Activated CD4-positive, alpha-beta T cell treated with anti-CD3 and anti-CD28 coated beads, Interleukin-2, amount 50 U/mL, for 1 hour (primary cell): ENCODE results near the gene FLT3LG.

ENCODE experiments used
- DNase-seq: peaks from one replicate; pipeline ENCODE4 v3.0.0-alpha.2; 2020

The FLT3LG gene

GRCh38 chr19:49473868-49474541 is at the start of gene FLT3LG:
FLT3LG (plus strand) TSS chr19:49474215; CDS start chr19:49474640, 425 bp downstream.
- peak; percentile 89 for DNase-seq

- no peak for DNase-seq
These were observed 48.8 kb upstream of the FLT3LG start, which contains the start of gene GFY for GRCh38 chr19:49425178-49425577. GFY (plus strand) TSS chr19:49425388; CDS start chr19:49426431, 1,043 bp downstream.

GRCh38 chr19:49425922-49426592 is 48.0 kb upstream of the FLT3LG start:
- no peak for DNase-seq

GRCh38 chr19:49427339-49427738 is 46.7 kb upstream of the FLT3LG start:
- DNase-seq, result no peak

GRCh38 chr19:49427855-49428546 is 46.0 kb upstream of the FLT3LG start:
- no peak for DNase-seq

- no peak for DNase-seq
These were observed 45.2 kb upstream of the FLT3LG start for GRCh38 chr19:49428547-49429451.

GRCh38 chr19:49430172-49430677 is 43.8 kb upstream of the FLT3LG start:
- DNase-seq, result no peak

- DNase-seq, result no peak
These were observed 43.2 kb upstream of the FLT3LG start for GRCh38 chr19:49430678-49431329.

GRCh38 chr19:49431330-49431749 is 42.7 kb upstream of the FLT3LG start:
- DNase-seq, result no peak

GRCh38 chr19:49432141-49433073 is 41.6 kb upstream of the FLT3LG start:
- no peak for DNase-seq

- no peak for DNase-seq
These were observed 40.6 kb upstream of the FLT3LG start for GRCh38 chr19:49433240-49433901.

- no peak for DNase-seq
These were observed 39.0 kb upstream of the FLT3LG start for GRCh38 chr19:49434907-49435583.

- no peak for DNase-seq
These were observed 38.3 kb upstream of the FLT3LG start for GRCh38 chr19:49435670-49436069.

GRCh38 chr19:49436381-49437017 is 37.5 kb upstream of the FLT3LG start:
- DNase-seq, result peak; percentile 54

GRCh38 chr19:49437231-49437630 is 36.8 kb upstream of the FLT3LG start:
- no peak for DNase-seq

- no peak for DNase-seq
These were observed 35.8 kb upstream of the FLT3LG start for GRCh38 chr19:49438261-49438660.

- no peak for DNase-seq
These were observed 34.2 kb upstream of the FLT3LG start for GRCh38 chr19:49439836-49440235.

- no peak for DNase-seq
These were observed 33.4 kb upstream of the FLT3LG start for GRCh38 chr19:49440439-49441209.
